8988T (cell line): ENCODE measurements around the gene PSMD8.
"Not testable (repeated sequence)": the region's sequence is repeated elsewhere in the genome, so short reads cannot be mapped to it uniquely, and the experiment has no call there.

Experiments
- DNase-seq: peaks from one replicate; pipeline ENCODE4 v3.0.0; 2011

Gene PSMD8

GRCh38 chr19:38412961-38413360 is 38.6 kb downstream of the PSMD8 start:
- no peak for DNase-seq

DNA sequence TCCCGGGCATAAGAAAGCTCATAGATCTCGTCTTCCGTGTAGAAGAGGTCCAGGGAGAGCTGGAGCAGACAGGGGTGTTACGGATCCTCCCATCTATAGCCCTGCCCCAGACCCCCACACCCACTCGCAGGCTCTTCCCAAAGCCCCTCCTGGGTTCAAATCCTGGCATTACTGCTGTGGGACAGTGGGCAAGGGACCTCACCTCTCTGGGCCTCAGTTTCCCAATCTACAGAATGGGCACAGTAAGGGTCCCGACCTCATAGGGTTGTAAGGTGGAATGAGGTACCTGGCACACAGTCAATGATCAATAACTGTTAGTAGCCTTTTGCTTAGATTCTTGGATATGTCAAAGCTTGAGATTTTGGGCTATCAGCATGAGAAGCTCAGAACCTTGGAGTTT is 39.0 kb downstream of the PSMD8 start:
- DNase-seq = no peak

DNA sequence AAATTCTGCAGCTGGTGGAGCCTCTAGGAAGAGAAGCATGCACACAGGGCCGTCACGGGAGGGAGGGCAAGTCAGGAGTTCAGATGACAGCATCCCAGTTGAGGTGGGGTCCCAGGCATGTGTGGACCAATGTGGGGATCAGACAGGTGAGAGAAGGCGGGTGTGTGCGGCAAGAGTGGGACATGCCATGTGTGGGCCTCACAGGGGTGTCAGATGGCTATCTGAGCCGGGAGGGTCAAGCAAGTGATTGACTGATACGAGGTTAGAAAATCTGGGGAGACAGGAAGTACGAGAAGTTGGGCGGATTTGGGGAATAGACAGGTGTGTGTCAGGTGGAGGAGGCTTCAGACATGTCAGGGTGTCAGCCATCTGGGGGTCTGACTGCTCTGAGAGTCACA is 42.8 kb downstream of the PSMD8 start:
- DNase-seq = no peak

DNA sequence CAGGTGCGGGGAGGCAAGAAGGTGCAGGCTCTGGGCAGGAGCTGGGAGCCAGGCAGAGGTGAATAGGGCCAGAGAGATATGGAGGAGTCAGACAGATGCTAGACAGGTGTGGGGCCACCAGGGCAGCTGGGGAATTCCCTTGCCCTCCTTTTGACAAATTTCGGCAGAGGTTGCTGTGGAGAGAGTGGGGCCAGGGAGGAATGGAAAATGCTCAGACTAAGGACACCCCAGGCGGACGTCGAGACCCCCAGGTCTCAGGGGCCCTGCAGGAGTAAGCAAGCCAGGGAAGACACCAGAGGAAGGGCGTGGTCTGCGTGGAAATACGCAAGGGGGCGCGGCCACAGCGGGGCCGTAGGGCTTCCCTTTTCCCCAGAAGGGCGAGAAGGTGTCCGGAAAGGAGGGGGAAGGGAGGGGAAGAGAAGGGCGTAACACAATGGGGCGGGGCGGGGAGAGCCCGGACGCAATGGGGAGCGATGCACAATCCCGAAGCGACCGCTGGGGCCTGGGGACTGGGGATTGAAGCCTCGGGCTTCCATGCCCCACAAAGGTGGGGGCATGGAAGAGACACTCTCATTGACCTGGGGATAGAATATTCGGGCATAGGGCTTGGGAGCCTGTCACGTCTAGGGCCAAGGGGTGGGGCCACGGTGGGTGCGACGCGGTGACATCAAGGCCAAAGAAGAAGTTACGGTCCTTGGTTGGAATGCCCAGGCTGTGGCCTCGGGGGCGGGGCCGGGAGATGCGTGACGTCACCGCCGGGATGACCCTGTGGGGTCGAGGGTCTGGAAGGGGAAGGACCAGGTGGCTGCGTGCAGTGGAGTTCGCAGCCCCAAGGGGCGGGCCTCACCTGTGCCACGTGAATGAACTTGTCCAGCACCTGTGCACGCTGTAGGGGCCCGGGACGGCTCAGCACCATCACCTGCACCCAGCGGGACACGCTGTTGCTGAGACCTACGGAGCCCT is 43.5 kb downstream of the PSMD8 start:
- DNase-seq = no peak

- no peak for DNase-seq
Measured at GRCh38 chr19:38420935-38421334, 46.6 kb downstream of the PSMD8 start.

DNA sequence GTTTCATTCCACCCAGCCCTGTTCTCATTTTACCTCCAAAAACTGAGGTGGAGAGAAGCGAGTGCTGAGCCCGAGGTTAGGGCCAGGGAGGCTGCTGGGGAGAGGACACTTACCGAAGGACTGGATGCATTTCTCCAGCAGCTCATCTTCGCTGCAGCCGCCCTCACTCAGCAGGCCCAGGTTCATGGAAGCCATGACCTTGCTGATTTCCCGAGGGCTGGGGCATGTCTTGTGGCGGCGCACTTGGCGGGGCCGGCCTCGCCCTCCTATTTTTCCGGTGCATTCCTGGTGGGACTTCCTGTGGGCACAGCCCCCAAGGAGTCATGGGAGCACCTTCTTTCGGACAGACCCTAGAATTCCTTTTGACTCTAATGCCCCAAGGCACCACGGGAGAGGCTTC is 47.5 kb downstream of the PSMD8 start:
- DNase-seq = no peak

GRCh38 chr19:38422438-38422837 is 48.1 kb downstream of the PSMD8 start:
- DNase-seq = no peak

DNA sequence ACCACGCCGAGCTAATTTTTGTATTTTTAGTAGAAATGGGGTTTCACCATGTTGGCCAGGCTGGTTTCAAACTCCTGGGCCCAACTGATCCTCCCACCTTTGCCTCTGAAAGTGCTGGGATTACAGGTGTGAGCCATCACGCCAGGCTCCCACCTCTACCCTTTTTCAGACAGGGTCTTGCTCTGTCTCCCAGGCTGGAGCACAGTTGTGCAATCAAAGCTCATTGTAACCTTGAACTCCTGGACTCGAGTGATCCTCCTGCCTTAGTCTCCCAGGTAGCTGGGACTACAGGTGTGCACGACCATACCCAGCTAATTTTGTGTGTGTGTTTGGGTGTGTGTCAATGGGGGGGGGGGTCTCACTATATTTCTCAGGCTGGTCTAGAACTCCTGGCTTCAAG is 49.9 kb downstream of the PSMD8 start:
- no peak for DNase-seq

DNA sequence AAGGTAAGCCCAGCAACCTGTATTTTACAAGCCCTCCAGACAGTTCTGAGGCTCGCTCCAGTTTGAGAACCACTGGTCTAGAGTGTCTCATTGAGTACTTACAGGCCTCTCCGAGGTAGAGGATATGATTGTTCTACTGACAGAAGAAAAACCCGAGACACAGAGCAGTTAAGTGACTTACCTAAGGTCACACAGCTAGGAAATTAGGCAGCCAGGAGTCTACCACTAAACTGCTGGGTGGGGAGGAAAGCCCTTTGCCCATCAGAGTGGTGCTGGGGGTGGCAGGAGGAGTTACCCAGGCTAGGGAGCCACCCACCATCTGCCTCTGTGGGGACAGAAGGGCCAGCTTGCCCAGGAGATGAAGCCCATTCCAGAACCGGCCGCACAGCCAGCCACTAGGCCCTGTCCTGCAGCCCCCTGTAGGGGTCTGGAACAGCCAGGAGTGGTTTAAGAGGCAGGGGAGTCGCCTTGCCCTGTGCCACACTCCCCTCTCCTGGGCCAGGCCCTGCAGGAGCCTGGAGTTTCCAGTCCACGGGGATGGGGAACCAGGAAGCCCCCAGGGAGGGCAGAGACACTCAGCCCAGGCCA is 50.9 kb downstream of the PSMD8 start:
- no peak for DNase-seq

DNA sequence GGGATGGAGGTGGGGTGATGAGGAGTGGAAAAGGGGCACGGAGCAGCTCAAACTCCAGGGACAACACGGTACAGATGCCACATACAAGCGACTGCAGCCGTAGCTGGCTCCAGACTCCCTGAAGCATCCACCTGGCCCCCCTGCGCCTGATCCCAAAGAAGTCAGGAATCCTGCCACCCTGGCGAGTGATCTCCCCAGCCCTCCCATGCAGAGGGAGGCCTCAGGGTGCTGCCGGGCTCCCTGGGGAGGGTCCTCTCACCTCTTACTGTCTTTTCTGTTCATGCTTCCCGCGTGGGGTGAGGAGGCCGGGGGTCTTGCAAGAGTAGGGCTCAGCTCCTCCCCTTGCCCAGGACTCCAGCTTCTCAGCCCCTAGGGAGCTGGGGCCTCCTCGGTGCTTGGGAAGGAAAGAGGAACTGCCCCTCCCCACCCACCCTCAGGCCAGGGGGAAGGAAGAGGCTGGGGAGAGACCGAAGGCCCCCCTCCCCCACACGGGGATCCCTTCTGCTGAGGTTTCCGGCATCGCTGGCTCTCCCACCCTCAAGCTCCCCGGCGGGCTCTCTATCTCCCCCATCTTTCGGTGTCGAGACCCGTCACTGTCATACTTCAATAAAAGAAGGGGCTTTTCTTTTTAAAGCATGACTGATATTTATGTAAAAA is 51.6 kb downstream of the PSMD8 start, which contains the start of gene RASGRP4:
Gene RASGRP4, minus strand, starts transcription at position 410 of the 657 bp plus-strand sequence. Its CDS starts 128 bp downstream, at position 282.
- no peak for DNase-seq

GRCh38 chr19:38427035-38427677 is 52.8 kb downstream of the PSMD8 start:
- DNase-seq = not testable (repeated sequence)

- no peak for DNase-seq
Measured at GRCh38 chr19:38429055-38429810, 54.9 kb downstream of the PSMD8 start.

- DNase-seq = no peak
Measured at GRCh38 chr19:38429811-38430156, 55.4 kb downstream of the PSMD8 start.

- no peak for DNase-seq
Measured at GRCh38 chr19:38430931-38431330, 56.6 kb downstream of the PSMD8 start.

DNA sequence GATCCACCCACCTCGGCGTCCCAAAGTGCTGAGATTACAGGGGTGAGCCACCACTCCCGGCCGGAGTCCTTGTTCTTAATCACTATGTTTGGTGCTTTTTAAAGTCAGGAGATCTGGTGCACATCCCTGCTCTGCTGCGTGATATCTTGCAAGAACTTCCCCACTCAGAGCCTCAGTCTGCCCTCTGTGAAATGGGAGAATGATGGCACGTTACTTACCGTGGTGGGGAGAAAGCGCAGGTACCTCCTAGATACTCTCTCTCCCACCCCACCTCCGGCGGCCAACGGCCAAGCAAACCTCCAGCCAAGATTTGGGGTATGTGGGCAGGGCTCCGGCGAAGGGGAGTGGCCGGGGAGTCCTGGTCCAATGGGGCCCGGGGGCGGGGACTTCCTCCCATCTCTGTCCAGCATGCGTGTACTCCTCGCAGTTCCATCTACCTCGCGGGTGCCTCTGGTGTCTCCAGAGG is 58.9 kb downstream of the PSMD8 start, which contains the start of gene RYR1:
Gene RYR1, plus strand, starts transcription at position 424 of the 466 bp plus-strand sequence. CDS start 139 bp downstream, outside the sequence.
- no peak for DNase-seq
